Endothelial cell of umbilical vein (primary cell): ENCODE data around the gene ATP6V1E1. TPM values are rescaled to one million over a fixed set of nuclear protein-coding genes. Genes with fewer than 3 reads are reported as not detected.

Experiments used
- BruUV-seq: library from RNA; stranded (reverse); fragments of 400-500 nt; replicated peaks from 2 replicates; lab custom pipeline; 2021; lab: Mats Ljungman, UMichigan
- CTCF ChIA-PET: fragments of 300-600, 350-600 bp; sonication (Branson Sonifier 250); formaldehyde crosslinking; loops from one replicate; lab custom pipeline; 2021; ENCODE audit warnings: antibody characterized with exemption, inconsistent platforms; lab: Charles Lee
- POLR2A ChIA-PET: fragments of 300-600, 350-600 bp; sonication (Branson Sonifier 250); formaldehyde crosslinking; loops from one replicate; lab custom pipeline; 2021; ENCODE audit warnings: antibody characterized with exemption, inconsistent platforms; lab: Charles Lee
- DNase-seq: peaks from one replicate; pipeline ENCODE4 v3.0.0-alpha.2; 2011; ENCODE audit warnings: low read depth, low spot score
- FAIRE-seq: peaks from 2 replicates; lab custom pipeline; 2011; peaks lifted over from hg19 to GRCh38; lab: Jason Lieb, UNC
- H2AFZ ChIP-seq: 2 replicates; pipeline ENCODE4 v1.6.0; 2012; ENCODE audit warnings: low read depth, low read length, control low read depth, inconsistent platforms
- H3K27ac ChIP-seq: 2 replicates; pipeline ENCODE4 v1.5.1; 2011; ENCODE audit warnings: low read depth, mild to moderate bottlenecking, control low read depth, low read length, moderate library complexity; ENCODE audit not compliant: insufficient read depth
- H3K27me3 ChIP-seq, 2 experiments: 2 replicates each; pipeline versions ENCODE4 v1.6.0 to v1.6.1; 2011; ENCODE audit warnings: low read length in 2 of 2, mixed read lengths in 1 of 2; ENCODE audit not compliant: control insufficient read depth in 2 of 2, insufficient read depth in 2 of 2
- H3K36me3 ChIP-seq, 2 experiments: 2 replicates in 1 of 2; 3 replicates in 1 of 2; pipeline ENCODE4 v1.5.1; 2011; ENCODE audit warnings: low read length in 2 of 2, mild to moderate bottlenecking in 1 of 2, moderate library complexity in 1 of 2; ENCODE audit not compliant: control insufficient read depth in 2 of 2, insufficient read depth in 2 of 2; ENCODE audit errors: extremely low read depth in 1 of 2
- H3K4me1 ChIP-seq: 3 replicates; pipeline ENCODE4 v1.5.1; 2011; ENCODE audit warnings: mild to moderate bottlenecking, low read length; ENCODE audit not compliant: control insufficient read depth, insufficient read depth; ENCODE audit errors: extremely low read depth
- H3K4me2 ChIP-seq: 2 replicates; pipeline ENCODE4 v1.6.1; 2011; ENCODE audit warnings: low read length, control low read depth, mixed read lengths; ENCODE audit not compliant: insufficient read depth
- H3K4me3 ChIP-seq, 3 experiments: fragments of 200-600 bp in 1 of 3; sonication (generic), shearing (Covaris generic) in 1 of 3; replicated peaks in 1 of 3; 2 replicates each; pipeline ENCODE4 v1.5.1; 2011 to 2016; ENCODE audit warnings: control low read depth in 3 of 3, low read length in 3 of 3, mild to moderate bottlenecking in 2 of 3, inconsistent platforms in 1 of 3, low read depth in 1 of 3, moderate library complexity in 1 of 3; ENCODE audit not compliant: insufficient read depth in 1 of 3
- H3K79me2 ChIP-seq: 2 replicates; pipeline ENCODE4 v1.6.0; 2012; ENCODE audit warnings: low read length, inconsistent platforms; ENCODE audit not compliant: control insufficient read depth, insufficient read depth
- H3K9ac ChIP-seq: replicated peaks from 2 replicates; pipeline ENCODE3; 2011; ENCODE audit warnings: low read length, control low read depth; ENCODE audit not compliant: insufficient read depth; ENCODE audit errors: extremely low read depth
- H3K9me1 ChIP-seq: replicated peaks from 3 replicates; pipeline ENCODE4 v1.6.0; 2011; ENCODE audit warnings: mild to moderate bottlenecking, low read length; ENCODE audit not compliant: control insufficient read depth, insufficient read depth; ENCODE audit errors: extremely low read depth
- H3K9me3 ChIP-seq: replicated peaks from 2 replicates; pipeline ENCODE4 v1.5.1; 2012; ENCODE audit warnings: low read length, inconsistent platforms; ENCODE audit not compliant: control insufficient read depth, insufficient read depth
- H4K20me1 ChIP-seq: replicated peaks from 2 replicates; pipeline ENCODE3; 2011; ENCODE audit warnings: mild to moderate bottlenecking, low read length; ENCODE audit not compliant: control insufficient read depth, insufficient read depth; ENCODE audit errors: extremely low read depth
- CTCF ChIP-seq, 2 donors: IDR thresholded peaks; 1 replicate in 1 of 2; 2 replicates in 1 of 2; pipeline ENCODE4 v1.5.1; 2011; ENCODE audit warnings: low read length in 2 of 2, mild to moderate bottlenecking in 2 of 2, moderate library complexity in 2 of 2, control low read depth in 1 of 2, inconsistent platforms in 1 of 2, low read depth in 1 of 2; ENCODE audit not compliant: insufficient read depth in 1 of 2; ENCODE audit errors: extremely low read depth in 1 of 2
- EZH2 ChIP-seq: IDR thresholded peaks from 2 replicates; pipeline ENCODE4 v1.6.1; 2012; ENCODE audit warnings: borderline replicate concordance, low read depth, mild to moderate bottlenecking, moderate library complexity, low read length, inconsistent platforms; ENCODE audit not compliant: severe bottlenecking
- FOS ChIP-seq: IDR thresholded peaks from 2 replicates; pipeline ENCODE4 v1.6.1; 2011; ENCODE audit warnings: mild to moderate bottlenecking, low read length, moderate library complexity, borderline replicate concordance; ENCODE audit not compliant: insufficient read depth
- GATA2 ChIP-seq: IDR thresholded peaks from 2 replicates; pipeline ENCODE4 v1.7.0; 2011; ENCODE audit warnings: low read depth, mild to moderate bottlenecking, moderate library complexity, mixed read lengths, low read length; ENCODE audit not compliant: insufficient read length, insufficient read depth
- JUN ChIP-seq: IDR thresholded peaks from 2 replicates; pipeline ENCODE4 v1.6.1; 2011; ENCODE audit warnings: borderline replicate concordance, low read depth; ENCODE audit not compliant: insufficient read length, insufficient read depth
- MYC ChIP-seq: IDR thresholded peaks from one replicate; pipeline ENCODE4 v1.6.1; 2011; ENCODE audit warnings: mild to moderate bottlenecking, low read depth, low read length
- POLR2A ChIP-seq: IDR thresholded peaks from 2 replicates; pipeline ENCODE4 v1.6.1; 2012; ENCODE audit warnings: low read depth, mild to moderate bottlenecking, control low read depth, low read length
- POLR2AphosphoS5 ChIP-seq: IDR thresholded peaks from 2 replicates; pipeline ENCODE4 v1.6.1; 2012; ENCODE audit warnings: low read depth, mild to moderate bottlenecking, control low read depth, low read length, moderate library complexity; ENCODE audit not compliant: insufficient read depth
- dilution Hi-C: fragments of 300-500 bp; cut with MboI; formaldehyde crosslinking; loops from one replicate; pipeline ENCODE4 v1.15.0; 2019; ENCODE audit warnings: low sequenced_read_pairs; ENCODE audit not compliant: extremely low pct_ligation_motif_present
- intact Hi-C: fragments of 100-400 bp; cut with micrococcal nuclease; formaldehyde crosslinking; loops from one replicate; pipeline ENCODE4 v1.10.0; 2022
- polyA plus RNA-seq, 4 experiments: library from polyadenylated mRNA; depleted of rRNA in 3 of 4; stranded (reverse) in 3 of 4; unstranded in 1 of 4; fragments of >200 nt; gene quantifications; 2 replicates each; pipeline versions ENCODE4 v1.2.1 to v1.2.3, GENCODE V29; 2011 to 2012; ENCODE audit warnings: missing spikeins in 1 of 4
- total RNA-seq: library from RNA; stranded (reverse); gene quantifications from 2 replicates; pipeline ENCODE4 v1.2.3, GENCODE V29; 2021
- TF ChIP-seq, protein P1 (sequence below): IDR thresholded peaks from 2 replicates; pipeline ENCODE4 v1.6.1; 2011; ENCODE audit not compliant: insufficient read depth, insufficient read length

The ATP6V1E1 gene
- total and polyA plus RNA-seq, 2 donors (not counting 3 experiments of a cell fraction or from before 2014, with no cell fraction given): 95.2 to 113 TPM

DNA sequence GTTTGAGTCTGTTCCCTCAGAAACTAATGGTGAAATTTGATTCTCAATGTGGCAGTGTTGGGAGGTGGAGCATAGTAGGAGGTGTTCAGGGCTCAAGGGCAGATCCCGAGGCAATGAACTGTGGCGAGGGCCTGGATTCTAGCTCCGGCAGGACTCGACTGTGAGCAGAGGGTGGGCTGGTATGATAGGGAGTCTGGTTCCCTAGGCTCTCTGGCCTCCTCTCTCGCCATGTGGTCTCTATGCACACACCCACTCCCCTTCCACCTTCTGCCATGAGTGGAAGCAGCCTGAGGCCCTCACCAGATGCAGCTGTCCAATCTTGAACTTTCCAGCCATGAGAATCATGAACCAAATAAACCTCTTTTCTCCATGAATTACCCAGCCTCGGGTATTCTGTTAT, 32.3 kb downstream of the ATP6V1E1 start:
- Histone ChIP-seq H3K27ac (no peak overlapping the region), H3K4me3 (no peak overlapping the region), H3K4me2 (no peak overlapping the region), H4K20me1 (no peaks in the 10 kb centered on the region), H3K79me2 (no peaks in the 10 kb centered on the region), H3K36me3 (peaks cover 27 to 44% of the 10 kb centered on the region in 2 experiments), H3K9me1 (no peaks in the 10 kb centered on the region), H3K27me3 (no peaks in the 10 kb centered on the region), H3K4me1 (no peaks in the 10 kb centered on the region), H3K9ac (no peak overlapping the region), H2AFZ (no peak overlapping the region), H3K9me3 (no peaks in the 10 kb centered on the region)
- ChIA-PET CTCF (no interaction called here), POLR2A (no interaction called here)
- FAIRE-seq: no peak
- DNase-seq: no peak
- intact Hi-C loops (no loop called here), dilution Hi-C loops (no loop called here)
- TF ChIP-seq POLR2AphosphoS5 (no peak), JUN (no peak), CTCF (IDR thresholded peaks at IDR 0.05; ENCODE audit: extremely low read depth in 1 of 2, insufficient read depth in 1 of 2, low read depth in 1 of 2, low read length in 2 of 2) (no peak), GATA2 (no peak), EZH2 (no peak), MYC (no peak), FOS (no peak), POLR2A (no peak)
- TF ChIP-seq, protein P1, sequence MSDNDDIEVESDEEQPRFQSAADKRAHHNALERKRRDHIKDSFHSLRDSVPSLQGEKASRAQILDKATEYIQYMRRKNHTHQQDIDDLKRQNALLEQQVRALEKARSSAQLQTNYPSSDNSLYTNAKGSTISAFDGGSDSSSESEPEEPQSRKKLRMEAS: no peak
- no TSS peak for BruUV-seq
